ENCODE results near the gene UBE2Q2.
"Not testable (repeated sequence)": the region's sequence is repeated elsewhere in the genome, so short reads cannot be mapped to it uniquely, and the experiment has no call there.

The UBE2Q2 gene

DNA sequence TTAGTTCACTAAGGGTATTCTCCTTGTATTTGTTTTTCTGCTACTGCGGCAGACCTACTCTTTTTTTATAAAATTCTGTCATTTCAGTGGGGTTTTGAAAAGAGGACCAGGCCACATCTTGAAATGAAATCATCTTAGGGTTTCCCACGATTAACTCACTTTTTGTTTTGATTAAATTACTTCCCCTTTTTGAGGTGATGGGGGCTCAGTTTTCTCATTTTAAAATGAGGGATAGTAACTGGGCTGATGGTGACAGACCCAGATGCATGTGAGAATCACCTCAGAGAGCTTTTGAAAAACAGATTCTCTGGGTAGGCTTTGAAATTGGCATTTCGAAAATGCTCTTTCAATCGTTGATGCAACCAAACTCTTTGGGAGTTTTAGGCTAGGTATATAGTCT is 24.2 kb downstream of the UBE2Q2 start:
- DNase-seq, result no peak

- no peak for DNase-seq
Observed at GRCh38 chr15:75868019-75868418, 24.8 kb downstream of the UBE2Q2 start.

- DNase-seq, result no peak
Observed at GRCh38 chr15:75869446-75869845, 26.2 kb downstream of the UBE2Q2 start.

DNA sequence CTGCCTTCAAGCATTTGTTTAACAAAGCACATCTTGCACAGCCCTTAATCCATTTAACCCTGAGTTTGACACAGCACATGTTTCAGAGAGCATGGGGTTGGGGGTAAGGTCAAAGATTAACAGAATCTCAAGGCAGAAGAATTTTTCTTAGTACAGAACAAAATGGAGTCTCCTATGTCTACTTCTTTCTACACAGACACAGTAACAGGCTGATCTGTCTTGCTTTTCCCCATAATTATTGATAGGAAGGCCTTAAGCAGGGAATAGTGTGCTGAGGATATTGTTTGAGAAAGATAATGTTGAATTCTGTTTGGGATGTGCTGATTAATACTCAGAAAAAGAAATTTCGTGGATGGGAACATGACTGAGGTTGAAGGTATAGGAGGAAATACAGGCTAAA is 28.3 kb downstream of the UBE2Q2 start:
- not testable (repeated sequence) for DNase-seq

GRCh38 chr15:75872403-75872990 is 29.2 kb downstream of the UBE2Q2 start:
- DNase-seq, result no peak

DNA sequence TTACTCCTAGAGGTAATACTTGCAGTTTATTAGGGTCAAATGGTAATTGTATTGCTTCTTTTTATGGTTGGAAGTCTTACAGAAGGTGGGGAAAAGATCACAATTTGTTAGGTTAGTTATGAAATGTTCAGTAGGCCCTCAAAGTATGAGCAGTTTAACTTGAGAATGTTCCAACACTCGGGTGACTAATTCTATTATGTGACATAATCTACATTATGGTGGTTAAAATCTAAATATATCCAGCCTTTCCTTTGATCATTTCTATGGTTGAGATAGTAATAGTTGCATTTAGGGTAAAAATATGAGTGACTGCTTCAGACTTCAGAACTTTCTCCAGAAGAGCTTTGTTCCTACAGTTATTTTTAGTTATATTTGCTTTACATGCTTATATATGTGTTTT is 40.8 kb downstream of the UBE2Q2 start:
- no peak for DNase-seq

GRCh38 chr15:75887178-75887577 is 43.9 kb downstream of the UBE2Q2 start:
- DNase-seq, result peak; percentile 38

DNA sequence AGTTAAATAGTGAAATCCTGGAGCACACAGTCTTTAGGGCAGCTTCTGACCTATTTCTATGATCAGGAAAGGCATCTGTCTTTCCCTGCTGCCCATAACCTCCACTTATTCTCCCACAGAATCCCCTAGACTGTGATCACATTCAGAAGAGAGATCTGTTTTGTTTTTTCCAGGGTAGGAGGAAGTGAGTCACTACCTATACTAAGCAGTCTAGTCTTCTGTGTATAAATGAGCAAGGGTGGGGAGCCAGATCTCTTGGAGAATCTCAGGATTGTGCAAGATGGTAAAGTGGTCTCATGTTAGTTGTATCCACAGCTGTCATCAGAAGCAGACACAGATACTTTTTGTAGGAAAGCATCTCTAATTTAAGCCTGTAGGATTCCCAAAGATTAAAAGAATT is 48.6 kb downstream of the UBE2Q2 start:
- DNase-seq, result no peak

DNA sequence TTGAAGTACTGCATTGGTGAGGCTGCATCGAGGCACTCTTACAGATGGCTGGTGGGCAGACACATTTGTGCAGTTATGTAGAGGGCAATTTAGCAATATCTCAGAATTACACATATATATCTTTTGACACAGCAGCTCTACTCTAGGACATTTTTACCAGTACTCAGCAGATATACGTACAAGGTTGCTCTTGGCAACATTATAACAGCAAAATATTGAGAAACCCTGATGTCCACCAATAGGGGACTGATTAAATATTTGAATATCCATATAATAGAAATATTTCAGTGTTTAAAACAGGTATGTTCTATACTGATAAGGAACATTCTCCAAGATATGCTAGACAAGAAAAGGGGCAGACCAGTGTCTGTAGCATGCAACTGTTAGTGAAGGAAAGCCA is 52.5 kb downstream of the UBE2Q2 start:
- no peak for DNase-seq

- no peak for DNase-seq
Observed at GRCh38 chr15:75900577-75900976, 57.3 kb downstream of the UBE2Q2 start.

- DNase-seq, result peak; percentile 39
Observed at GRCh38 chr15:75902129-75902557, 58.9 kb downstream of the UBE2Q2 start.

- peak; percentile 77 for DNase-seq
Observed at GRCh38 chr15:75903331-75904239, 60.3 kb downstream of the UBE2Q2 start, which contains the start of gene FBXO22. Gene FBXO22 (plus strand): TSS chr15:75903878. CDS start chr15:75903964, 86 bp downstream.

GRCh38 chr15:75905231-75905630 is 62.0 kb downstream of the UBE2Q2 start:
- no peak for DNase-seq

DNA sequence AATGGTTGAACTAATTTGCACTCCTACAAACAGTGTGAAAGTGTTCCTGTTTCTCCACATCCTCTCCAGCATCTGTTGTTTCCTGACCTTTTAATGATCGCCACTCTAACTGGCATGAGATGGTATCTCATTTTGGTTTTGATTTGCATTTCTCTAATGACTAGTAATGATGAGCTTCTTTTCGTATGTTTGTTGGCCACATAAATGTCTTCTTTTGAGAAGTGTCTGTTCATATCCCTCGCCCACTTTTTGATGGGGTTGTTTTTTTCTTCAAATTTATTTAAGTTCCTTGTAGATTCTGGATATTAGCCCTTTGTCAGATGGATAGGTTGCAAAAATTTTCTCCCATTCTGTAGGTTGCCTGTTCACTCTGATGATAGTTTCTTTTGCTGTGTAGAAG is 67.1 kb downstream of the UBE2Q2 start:
- not testable (repeated sequence) for DNase-seq

- DNase-seq, result no peak
Observed at GRCh38 chr15:75916978-75917377, 73.7 kb downstream of the UBE2Q2 start.

DNA sequence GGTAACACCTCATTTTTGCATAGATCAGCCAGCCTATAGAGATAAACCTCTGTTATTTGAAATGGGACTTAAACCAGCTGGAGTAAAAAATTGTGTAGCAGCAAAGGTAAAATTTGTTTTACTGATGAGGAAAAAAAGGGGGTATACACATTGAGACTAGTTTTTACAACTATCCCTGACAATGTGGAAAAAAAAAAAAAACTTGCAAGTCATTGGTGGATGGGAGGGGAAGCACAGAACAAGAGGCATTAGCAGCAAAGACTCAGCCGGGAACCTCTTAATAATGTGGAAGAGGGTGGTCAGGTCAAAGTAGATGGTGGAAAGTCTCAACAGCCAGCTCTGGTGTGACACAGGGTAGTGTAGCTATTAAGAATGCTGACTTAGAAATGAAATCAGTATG is 74.9 kb downstream of the UBE2Q2 start:
- DNase-seq, result no peak

DNA sequence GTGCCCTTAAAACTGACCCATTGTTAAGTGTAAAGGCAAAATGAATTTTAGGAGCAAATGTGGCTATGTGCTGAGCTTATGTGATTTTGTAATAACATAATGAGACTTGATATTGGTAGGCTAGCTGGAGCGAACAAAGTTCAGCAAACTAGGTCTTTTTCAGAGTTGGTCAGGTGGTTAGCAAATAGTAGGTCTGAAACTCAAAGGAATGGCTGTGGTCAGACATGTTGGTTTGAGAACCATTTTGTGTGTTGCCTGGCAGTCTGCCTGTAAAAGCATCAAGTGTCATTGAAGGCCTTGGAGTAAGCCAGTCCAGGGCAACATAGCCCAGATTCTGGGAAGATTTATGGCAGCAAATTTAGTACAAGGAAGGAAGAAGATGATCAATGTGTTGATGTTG is 76.8 kb downstream of the UBE2Q2 start:
- DNase-seq, result no peak

DNA sequence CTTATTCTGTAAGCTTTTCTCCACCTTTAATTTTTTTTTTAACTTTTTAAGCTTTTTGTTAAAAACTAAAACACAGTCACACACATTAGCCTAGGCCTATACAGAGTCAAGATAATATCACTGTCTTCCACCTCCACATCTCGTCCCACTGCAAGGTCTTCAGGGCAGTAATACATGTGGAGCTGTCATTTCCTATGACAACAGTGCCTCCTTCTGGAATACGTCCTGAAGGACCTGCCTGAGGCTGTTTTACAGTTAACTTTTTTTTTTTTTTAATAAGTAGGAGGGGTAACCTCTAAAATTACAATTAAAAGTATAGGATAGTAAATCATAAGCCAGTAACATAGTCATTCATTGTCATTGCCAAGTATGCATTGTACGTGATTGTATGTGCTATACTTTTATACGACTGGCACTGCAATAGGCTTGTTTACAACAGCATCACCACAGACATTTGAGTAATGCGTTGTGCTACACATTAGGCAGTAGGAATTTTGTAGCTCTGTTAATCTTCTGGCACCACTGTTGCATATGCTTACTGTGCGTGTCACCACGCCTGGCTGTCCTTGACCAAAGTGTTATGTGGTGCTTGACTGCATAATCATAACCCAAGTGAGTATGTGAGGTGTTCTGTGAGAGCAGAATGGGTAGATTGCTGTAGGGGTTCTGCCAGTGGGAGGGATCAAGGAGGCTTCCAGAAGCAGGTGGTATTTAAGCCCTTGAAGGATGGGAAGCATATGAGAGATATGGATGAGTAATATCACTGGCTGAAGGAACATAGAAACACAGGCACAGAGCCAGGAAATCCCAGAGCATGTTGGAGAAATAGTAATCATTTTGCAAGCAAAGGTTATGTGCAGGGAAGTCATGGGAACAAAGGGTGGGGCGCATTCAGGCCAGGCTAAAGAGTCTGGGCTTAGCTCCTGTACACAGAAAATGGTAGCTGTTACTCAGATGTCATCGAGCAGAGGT is 78.8 kb downstream of the UBE2Q2 start:
- DNase-seq, result no peak

GRCh38 chr15:75923756-75924155 is 80.5 kb downstream of the UBE2Q2 start:
- DNase-seq, result no peak

DNA sequence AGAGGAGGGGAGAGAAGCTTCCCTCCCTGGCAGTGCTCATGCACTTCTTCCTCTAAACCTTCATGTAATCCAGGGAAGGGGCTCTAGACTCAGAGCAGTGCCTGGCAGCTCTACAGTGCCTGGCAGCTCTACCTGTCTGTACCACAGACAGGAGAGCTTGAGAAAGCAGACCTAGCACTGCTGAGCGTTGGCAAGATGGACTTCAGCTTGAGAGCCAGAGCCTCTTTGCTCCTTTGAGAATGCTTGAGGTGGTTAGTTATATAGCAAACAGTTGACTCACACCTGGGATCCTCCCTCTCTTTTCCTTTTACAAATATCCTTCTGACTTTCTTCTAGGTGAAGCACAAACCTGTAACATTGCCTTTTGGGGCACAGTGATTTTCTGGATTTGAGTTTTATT is 81.3 kb downstream of the UBE2Q2 start:
- DNase-seq, result no peak

GRCh38 chr15:75925440-75925839 is 82.2 kb downstream of the UBE2Q2 start:
- no peak for DNase-seq

DNA sequence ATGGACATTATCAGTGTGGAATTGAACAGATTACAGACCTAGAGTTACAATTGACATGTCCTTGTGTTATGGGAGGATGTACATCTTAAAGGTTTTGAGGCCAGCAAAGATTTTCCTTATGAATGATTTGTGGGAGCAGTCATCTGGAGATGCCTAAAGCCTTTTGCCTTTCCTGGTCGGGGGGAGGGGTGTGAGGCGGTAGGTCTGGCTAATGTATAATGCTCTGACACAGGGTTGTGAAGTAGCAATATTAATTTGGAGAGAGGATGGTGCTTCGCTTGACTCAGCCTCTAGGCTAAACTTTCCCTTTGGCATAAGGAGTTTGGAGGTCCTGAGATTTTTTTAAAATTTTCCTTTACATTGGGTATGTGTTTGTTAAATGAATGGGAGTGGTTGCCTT is 83.7 kb downstream of the UBE2Q2 start:
- no peak for DNase-seq

GRCh38 chr15:75927601-75928000 is 84.4 kb downstream of the UBE2Q2 start:
- no peak for DNase-seq

All from SHP77 treated with DMSO at 0.1 percent for 48 hours (cell line).